Osteoblast (primary cell): ENCODE data around the gene AMFR. TPM values are rescaled to one million over a fixed set of nuclear protein-coding genes. Genes with fewer than 3 reads are reported as not detected.

Experiments used
- DNase-seq: peaks from one replicate; pipeline ENCODE4 v3.0.0; 2011; ENCODE audit warnings: low spot score, mixed read lengths; ENCODE audit not compliant: insufficient read length; ENCODE audit errors: missing footprints
- H2AFZ ChIP-seq: 2 replicates; pipeline ENCODE4 v1.6.0; 2011; ENCODE audit warnings: mild to moderate bottlenecking, low read length
- H3K27ac ChIP-seq: 2 replicates; pipeline ENCODE4 v1.5.1; 2011; ENCODE audit warnings: mild to moderate bottlenecking, low read depth, low read length, moderate library complexity
- H3K27me3 ChIP-seq: 2 replicates; pipeline ENCODE4 v1.6.0; 2012; ENCODE audit warnings: mild to moderate bottlenecking, control low read depth, inconsistent platforms, low read length, moderate library complexity; ENCODE audit not compliant: insufficient read depth
- H3K36me3 ChIP-seq: 2 replicates; pipeline ENCODE4 v1.5.1; 2011; ENCODE audit warnings: mild to moderate bottlenecking, low read length, control low read depth, moderate library complexity; ENCODE audit not compliant: insufficient read depth
- H3K4me1 ChIP-seq: 2 replicates; pipeline ENCODE4 v1.5.1; 2011; ENCODE audit warnings: mild to moderate bottlenecking, low read length, control low read depth, moderate library complexity; ENCODE audit not compliant: insufficient read depth
- H3K4me2 ChIP-seq: 2 replicates; pipeline ENCODE4 v1.6.0; 2011; ENCODE audit warnings: mild to moderate bottlenecking, low read length; ENCODE audit not compliant: insufficient read depth
- H3K4me3 ChIP-seq: fragments of 200-600 bp; sonication (generic); 3 replicates; pipeline ENCODE4 v1.5.1; 2012; ENCODE audit warnings: mild to moderate bottlenecking, low read length, inconsistent platforms; ENCODE audit not compliant: insufficient read depth
- H3K79me2 ChIP-seq: 2 replicates; pipeline ENCODE4 v1.6.0; 2012; ENCODE audit warnings: mild to moderate bottlenecking, low read length, control low read depth, inconsistent platforms; ENCODE audit not compliant: insufficient read depth
- H3K9me3 ChIP-seq: 2 replicates; pipeline ENCODE4 v1.5.1; 2011; ENCODE audit warnings: low read depth, low read length, control low read depth
- H4K20me1 ChIP-seq: 2 replicates; pipeline ENCODE4 v1.6.0; 2012; ENCODE audit warnings: mild to moderate bottlenecking, low read length, control low read depth; ENCODE audit not compliant: insufficient read depth
- total RNA-seq: library from RNA; depleted of rRNA; stranded (reverse); fragments of >200 nt; gene quantifications from 2 replicates; pipeline ENCODE4 v1.2.3, GENCODE V29; 2012
- TF ChIP-seq, protein P1 (sequence below): IDR thresholded peaks from 2 replicates; pipeline ENCODE4 v1.5.1; 2011; ENCODE audit warnings: mild to moderate bottlenecking, low read depth, low read length, moderate library complexity; ENCODE audit errors: extremely low read depth

AMFR gene
- total RNA-seq, 1 donor = 339 TPM

- H3K36me3 ChIP-seq = peaks cover 76% of the 10 kb centered on the region
- H3K9me3 ChIP-seq = no peaks in the 10 kb centered on the region
- no peak overlapping the region for H2AFZ ChIP-seq
- no peaks in the 10 kb centered on the region for H3K4me1 ChIP-seq
- no peaks in the 10 kb centered on the region for H3K79me2 ChIP-seq
- no peak overlapping the region for H3K4me2 ChIP-seq
- no peak for DNase-seq
- H4K20me1 ChIP-seq = no peaks in the 10 kb centered on the region
- TF ChIP-seq, protein P1, sequence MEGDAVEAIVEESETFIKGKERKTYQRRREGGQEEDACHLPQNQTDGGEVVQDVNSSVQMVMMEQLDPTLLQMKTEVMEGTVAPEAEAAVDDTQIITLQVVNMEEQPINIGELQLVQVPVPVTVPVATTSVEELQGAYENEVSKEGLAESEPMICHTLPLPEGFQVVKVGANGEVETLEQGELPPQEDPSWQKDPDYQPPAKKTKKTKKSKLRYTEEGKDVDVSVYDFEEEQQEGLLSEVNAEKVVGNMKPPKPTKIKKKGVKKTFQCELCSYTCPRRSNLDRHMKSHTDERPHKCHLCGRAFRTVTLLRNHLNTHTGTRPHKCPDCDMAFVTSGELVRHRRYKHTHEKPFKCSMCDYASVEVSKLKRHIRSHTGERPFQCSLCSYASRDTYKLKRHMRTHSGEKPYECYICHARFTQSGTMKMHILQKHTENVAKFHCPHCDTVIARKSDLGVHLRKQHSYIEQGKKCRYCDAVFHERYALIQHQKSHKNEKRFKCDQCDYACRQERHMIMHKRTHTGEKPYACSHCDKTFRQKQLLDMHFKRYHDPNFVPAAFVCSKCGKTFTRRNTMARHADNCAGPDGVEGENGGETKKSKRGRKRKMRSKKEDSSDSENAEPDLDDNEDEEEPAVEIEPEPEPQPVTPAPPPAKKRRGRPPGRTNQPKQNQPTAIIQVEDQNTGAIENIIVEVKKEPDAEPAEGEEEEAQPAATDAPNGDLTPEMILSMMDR = no peak
- no peak overlapping the region for H3K4me3 ChIP-seq
- H3K27ac ChIP-seq = no peak overlapping the region
- H3K27me3 ChIP-seq = no peaks in the 10 kb centered on the region
Observed at GRCh38 chr16:56468800-56469199, 43.5 kb upstream of the AMFR start.

- no peak overlapping the region for H2AFZ ChIP-seq
- no peaks in the 10 kb centered on the region for H3K79me2 ChIP-seq
- no peak overlapping the region for H3K27ac ChIP-seq
- no peaks in the 10 kb centered on the region for H3K27me3 ChIP-seq
- H3K4me1 ChIP-seq = no peaks in the 10 kb centered on the region
- peaks cover 2% of the 10 kb centered on the region for H4K20me1 ChIP-seq
- TF ChIP-seq, protein P1 = no peak
- peaks cover 76% of the 10 kb centered on the region for H3K36me3 ChIP-seq
- H3K4me3 ChIP-seq = no peak overlapping the region
- no peaks in the 10 kb centered on the region for H3K9me3 ChIP-seq
- DNase-seq = no peak
- H3K4me2 ChIP-seq = no peak overlapping the region
Observed at GRCh38 chr16:56466344-56466743, 41.0 kb upstream of the AMFR start.

- Histone ChIP-seq H4K20me1 (peaks cover 2% of the 10 kb centered on the region), H3K4me2 (no peak overlapping the region), H3K4me3 (no peak overlapping the region), H3K27ac (no peak overlapping the region), H3K79me2 (no peaks in the 10 kb centered on the region), H3K36me3 (peaks cover 71% of the 10 kb centered on the region), H3K4me1 (no peaks in the 10 kb centered on the region), H2AFZ (no peak overlapping the region), H3K27me3 (no peaks in the 10 kb centered on the region), H3K9me3 (no peaks in the 10 kb centered on the region)
- no peak for DNase-seq
- TF ChIP-seq, protein P1 = no peak
Observed at GRCh38 chr16:56463153-56463552, 37.8 kb upstream of the AMFR start.

DNA sequence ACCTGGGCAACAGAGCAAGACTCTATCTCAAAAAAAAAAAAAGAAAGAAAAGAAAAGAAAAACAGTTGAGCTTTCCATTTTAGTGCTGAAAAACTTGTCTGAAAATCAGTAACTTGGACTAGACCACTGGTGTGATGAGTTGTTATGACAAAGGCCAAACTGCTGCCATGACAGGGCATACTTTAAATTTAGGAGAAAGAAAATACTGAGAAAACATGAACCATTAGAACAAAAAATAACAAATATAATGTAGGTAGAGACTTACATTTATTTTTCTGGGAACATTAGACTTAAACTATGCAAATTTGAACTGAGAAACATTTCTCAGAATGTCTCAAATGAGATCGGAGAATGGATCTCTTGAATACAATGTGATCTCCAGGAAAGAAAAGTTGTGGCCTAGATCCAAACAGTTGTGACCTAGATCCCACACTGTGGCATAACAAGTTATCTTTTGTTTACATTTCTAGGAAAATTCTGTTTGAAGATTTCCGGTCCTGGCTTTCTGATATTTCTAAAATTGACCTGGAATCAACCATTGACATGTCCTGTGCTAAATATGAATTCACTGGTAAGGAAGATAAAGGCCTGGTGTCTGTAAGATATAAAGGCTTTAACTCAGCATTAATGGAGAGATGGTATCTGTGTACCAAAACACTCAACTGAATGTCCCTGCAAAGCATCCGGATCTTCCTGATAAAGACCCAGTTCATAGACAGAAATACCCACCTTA, 36.9 kb upstream of the AMFR start:
- no peaks in the 10 kb centered on the region for H3K9me3 ChIP-seq
- no peaks in the 10 kb centered on the region for H3K79me2 ChIP-seq
- H4K20me1 ChIP-seq = peaks cover 2% of the 10 kb centered on the region
- H3K27ac ChIP-seq = no peak overlapping the region
- H3K27me3 ChIP-seq = no peaks in the 10 kb centered on the region
- H3K4me1 ChIP-seq = no peaks in the 10 kb centered on the region
- H3K4me2 ChIP-seq = no peak overlapping the region
- no peak overlapping the region for H3K4me3 ChIP-seq
- no peak overlapping the region for H2AFZ ChIP-seq
- DNase-seq = peak; percentile 3
- TF ChIP-seq, protein P1 = no peak
- peaks cover 68% of the 10 kb centered on the region for H3K36me3 ChIP-seq
